Right cardiac atrium (tissue), 5 donors: ENCODE data around the gene LPIN3. TPM values are rescaled to one million over a fixed set of nuclear protein-coding genes. Genes with fewer than 3 reads are reported as not detected.
A peak's percentile ranks its signal among the peaks of the same experiment; 100 is the strongest.

Experiments used
- ATAC-seq, 2 donors: fragments of 200-7000 bp; cut with Tn5 transposase; one replicate each; pipeline versions ENCODE4 v1.8.0 to v1.9.1; 2020; ENCODE audit warnings: moderate library complexity in 2 of 2, mild to moderate bottlenecking in 1 of 2
- DNase-seq, 3 donors: peaks; one replicate each; pipeline ENCODE4 v3.0.0-alpha.2; 2020
- H3K27ac ChIP-seq: one replicate; pipeline ENCODE4 v1.5.1; 2013; ENCODE audit warnings: mild to moderate bottlenecking, low read length, control low read depth, moderate library complexity
- H3K27me3 ChIP-seq: one replicate; pipeline ENCODE4 v1.6.1; 2013; ENCODE audit not compliant: control insufficient read depth, insufficient read depth
- H3K4me1 ChIP-seq: one replicate; pipeline ENCODE4 v1.6.1; 2013; ENCODE audit warnings: low read length; ENCODE audit not compliant: control insufficient read depth, insufficient read depth
- H3K4me3 ChIP-seq: one replicate; pipeline ENCODE4 v1.5.1; 2013; ENCODE audit warnings: low read length, control low read depth
- H3K9me3 ChIP-seq: one replicate; pipeline ENCODE4 v1.6.1; 2013; ENCODE audit warnings: low read length; ENCODE audit not compliant: control insufficient read depth
- WGBS: extraction: QIAGEN DNeasy Blood & Tissue Kit; methylation state at CpG from one replicate; pipeline ENCODE4 v1.1.7; 2013; 5-methylcytosine and 5-hydroxymethylcytosine counted together
- intact Hi-C, 4 donors: fragments of 100-400 bp; cut with DNase I; formaldehyde crosslinking; loops; one replicate each; pipeline versions ENCODE4 v1.11.0 to v1.14.0; 2022 to 2023
- polyA plus RNA-seq: library from polyadenylated mRNA; stranded (reverse); fragments of 200-250 nt; gene quantifications from one replicate; pipeline ENCODE4 v1.2.3, GENCODE V29; 2013
- total RNA-seq, 4 donors: library from RNA; stranded (reverse); fragmentation: NEBNext Ultra II Directional; extraction: Animal tissue kit (Norgen Biotek cat#: 25700); gene quantifications; one replicate each; pipeline ENCODE4 v1.2.1, GENCODE V29; 2021
- donor health status: healthy with polysubstance abuse.
- donor health status: DM: no; HTN: yes; CAD: no.
- donor health status: DM: no; HTN: no; CAD: no.
- donor health status: DM: no; HTN: yes; CAD: no; lungs with severe emphysema.
- donor health status: DM: yes; HTN: yes; CAD: no.

Gene LPIN3
- total and polyA plus RNA-seq, 5 donors: 9.3 to 18.2 (median 13.5) TPM

GRCh38 chr20:41320441-41320840 is 20.2 kb upstream of the LPIN3 start:
- H3K27me3 ChIP-seq: no peaks in the 10 kb centered on the region
- H3K4me3 ChIP-seq: no peak overlapping the region
- no peak overlapping the region for H3K27ac ChIP-seq
- no peaks in the 10 kb centered on the region for H3K9me3 ChIP-seq
- DNase-seq: no peak
- ATAC-seq: no peak
- H3K4me1 ChIP-seq: no peaks in the 10 kb centered on the region
- intact Hi-C loops: no loop called here

DNA sequence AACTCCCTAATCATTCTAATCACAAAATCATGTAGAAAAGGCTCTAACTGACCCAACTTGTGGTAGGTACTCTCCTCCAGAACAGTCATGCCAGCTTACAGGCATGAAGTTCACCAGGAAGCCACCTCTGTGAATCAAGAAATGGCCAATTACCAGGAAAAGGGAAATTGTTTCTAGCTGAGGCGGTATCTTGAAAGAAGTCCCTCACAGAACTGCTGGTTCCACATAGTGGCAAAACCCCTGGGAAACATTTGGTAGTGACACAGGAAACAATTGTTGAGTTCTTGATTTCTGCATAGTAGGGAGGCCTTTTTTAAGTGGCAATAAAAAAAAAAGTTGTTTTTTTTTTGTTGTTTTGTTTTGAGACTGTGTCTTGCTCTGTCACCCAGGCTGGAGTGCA is 19.6 kb upstream of the LPIN3 start:
- Histone ChIP-seq H3K4me3 (no peak overlapping the region), H3K27ac (no peak overlapping the region), H3K9me3 (no peaks in the 10 kb centered on the region), H3K4me1 (no peaks in the 10 kb centered on the region), H3K27me3 (no peaks in the 10 kb centered on the region)
- DNase-seq (no peak), ATAC-seq (no peak)
- intact Hi-C loops: no loop called here
- 67% methylated on average over 1 of the region's 1 CpG for WGBS

- H3K4me3 ChIP-seq: no peak overlapping the region
- peaks cover 5% of the 10 kb centered on the region for H3K4me1 ChIP-seq
- intact Hi-C loops: no loop called here
- 80% methylated on average over 5 of the region's 5 CpGs for WGBS
- no peaks in the 10 kb centered on the region for H3K9me3 ChIP-seq
- no peak overlapping the region for H3K27ac ChIP-seq
- H3K27me3 ChIP-seq: no peaks in the 10 kb centered on the region
- no peak for ATAC-seq
- no peak for DNase-seq
Measured at GRCh38 chr20:41327178-41327577, 13.4 kb upstream of the LPIN3 start.

GRCh38 chr20:41329435-41330342 is 10.9 kb upstream of the LPIN3 start:
- Histone ChIP-seq H3K27me3 (no peaks in the 10 kb centered on the region), H3K9me3 (no peaks in the 10 kb centered on the region), H3K4me3 (no peak overlapping the region), H3K27ac (peak overlapping the region; percentile 92), H3K4me1 (peaks cover 5% of the 10 kb centered on the region)
- ATAC-seq (peak; percentile 96 to 99), DNase-seq (peak; percentile 84 to 89 (median 88))
- intact Hi-C loops: loop anchor here in 3 of 4 donors (10.0 kb wide), 1 partner anchor 85 kb away; no protein-coding TSS in a partner anchor
- WGBS: 38% methylated on average over 14 of the region's 14 CpGs

DNA sequence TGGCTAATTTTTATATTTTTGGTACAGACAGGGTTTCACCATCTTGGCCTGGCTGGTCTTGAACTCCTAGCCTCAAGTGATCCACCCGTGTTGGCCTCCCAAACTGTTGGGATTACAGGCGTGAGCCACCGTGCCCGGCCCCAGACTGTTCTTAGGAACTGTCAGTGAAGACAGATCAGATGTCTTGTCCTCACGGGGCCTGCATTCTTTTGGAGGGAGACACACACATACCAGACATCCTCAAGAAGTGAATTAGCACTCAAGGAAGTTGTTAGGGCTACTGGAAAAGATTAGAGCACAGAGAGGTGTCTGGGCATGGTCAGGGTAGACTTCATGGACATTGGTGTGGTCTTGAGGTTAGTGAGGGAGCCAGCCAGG is 10.3 kb upstream of the LPIN3 start:
- Histone ChIP-seq H3K9me3 (no peaks in the 10 kb centered on the region), H3K27me3 (no peaks in the 10 kb centered on the region), H3K4me3 (no peak overlapping the region), H3K27ac (peak overlapping the region; percentile 92), H3K4me1 (peaks cover 5% of the 10 kb centered on the region)
- intact Hi-C loops: loop anchor here in 3 of 4 donors (10.0 kb wide), 1 partner anchor 86 kb away; no protein-coding TSS in a partner anchor
- no peak for DNase-seq
- ATAC-seq: no peak
- WGBS: 78% methylated on average over 5 of the region's 5 CpGs

DNA sequence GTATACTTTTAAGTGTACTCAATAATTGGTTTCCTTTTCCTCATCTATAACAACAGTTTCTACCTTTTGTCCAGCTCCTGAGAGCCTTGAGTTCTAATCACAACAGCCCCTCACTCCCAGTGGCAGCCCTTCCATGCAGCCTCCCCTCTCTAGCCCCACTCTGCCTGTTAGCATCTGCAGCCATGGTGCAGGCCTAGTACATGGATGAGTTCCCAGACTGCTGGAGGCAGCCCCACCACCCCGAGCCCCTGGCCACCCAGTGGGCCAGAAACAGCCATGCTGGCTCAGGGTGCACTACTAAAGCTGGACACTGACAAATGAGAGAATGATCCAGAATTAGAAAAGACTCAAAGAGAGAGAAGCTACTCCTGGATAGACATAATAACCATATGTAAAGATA is 9.7 kb upstream of the LPIN3 start:
- Histone ChIP-seq H3K27ac (no peak overlapping the region), H3K27me3 (no peaks in the 10 kb centered on the region), H3K9me3 (no peaks in the 10 kb centered on the region), H3K4me1 (peaks cover 5% of the 10 kb centered on the region), H3K4me3 (no peak overlapping the region)
- DNase-seq: no peak
- WGBS: 79% methylated on average over 1 of the region's 1 CpG
- intact Hi-C loops: loop anchor here in 3 of 4 donors (10.0 kb wide), 1 partner anchor 86 kb away; no protein-coding TSS in a partner anchor
- ATAC-seq: no peak

- peaks cover 5% of the 10 kb centered on the region for H3K4me1 ChIP-seq
- H3K27ac ChIP-seq: no peak overlapping the region
- DNase-seq (no peak), ATAC-seq (no peak)
- H3K4me3 ChIP-seq: no peak overlapping the region
- 92% methylated on average over 4 of the region's 4 CpGs for WGBS
- H3K27me3 ChIP-seq: no peaks in the 10 kb centered on the region
- H3K9me3 ChIP-seq: no peaks in the 10 kb centered on the region
- intact Hi-C loops: loop anchor here in 3 of 4 donors (10.0 kb wide), 1 partner anchor 87 kb away; no protein-coding TSS in a partner anchor
Measured at GRCh38 chr20:41331731-41332130, 8.9 kb upstream of the LPIN3 start.

DNA sequence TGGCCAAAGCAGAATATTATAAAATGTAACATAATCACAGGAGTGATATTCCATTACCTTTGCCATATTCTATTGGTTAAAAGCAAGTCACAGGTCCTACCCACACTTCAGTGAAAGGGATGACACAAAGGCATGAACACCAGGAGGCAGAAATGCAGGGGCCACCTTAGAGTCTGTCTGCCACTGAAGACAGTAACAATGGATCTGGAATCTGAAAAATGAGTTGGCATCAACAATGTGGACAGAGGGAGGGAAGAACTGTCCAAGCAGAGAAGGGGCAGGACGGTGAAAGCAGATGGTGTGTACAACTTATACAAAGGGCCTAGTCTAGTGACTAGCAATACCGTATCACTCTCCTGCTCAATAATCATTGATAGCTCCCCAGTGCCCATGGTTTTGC is 6.6 kb upstream of the LPIN3 start:
- no peaks in the 10 kb centered on the region for H3K9me3 ChIP-seq
- no peaks in the 10 kb centered on the region for H3K27me3 ChIP-seq
- WGBS: 85% methylated on average over 2 of the region's 2 CpGs
- H3K4me1 ChIP-seq: peaks cover 5% of the 10 kb centered on the region
- ATAC-seq (no peak), DNase-seq (no peak)
- intact Hi-C loops: loop anchor here in 3 of 4 donors (10.0 kb wide), 1 partner anchor 89 kb away; no protein-coding TSS in a partner anchor
- peak overlapping the region; percentile 42 for H3K27ac ChIP-seq
- no peak overlapping the region for H3K4me3 ChIP-seq

DNA sequence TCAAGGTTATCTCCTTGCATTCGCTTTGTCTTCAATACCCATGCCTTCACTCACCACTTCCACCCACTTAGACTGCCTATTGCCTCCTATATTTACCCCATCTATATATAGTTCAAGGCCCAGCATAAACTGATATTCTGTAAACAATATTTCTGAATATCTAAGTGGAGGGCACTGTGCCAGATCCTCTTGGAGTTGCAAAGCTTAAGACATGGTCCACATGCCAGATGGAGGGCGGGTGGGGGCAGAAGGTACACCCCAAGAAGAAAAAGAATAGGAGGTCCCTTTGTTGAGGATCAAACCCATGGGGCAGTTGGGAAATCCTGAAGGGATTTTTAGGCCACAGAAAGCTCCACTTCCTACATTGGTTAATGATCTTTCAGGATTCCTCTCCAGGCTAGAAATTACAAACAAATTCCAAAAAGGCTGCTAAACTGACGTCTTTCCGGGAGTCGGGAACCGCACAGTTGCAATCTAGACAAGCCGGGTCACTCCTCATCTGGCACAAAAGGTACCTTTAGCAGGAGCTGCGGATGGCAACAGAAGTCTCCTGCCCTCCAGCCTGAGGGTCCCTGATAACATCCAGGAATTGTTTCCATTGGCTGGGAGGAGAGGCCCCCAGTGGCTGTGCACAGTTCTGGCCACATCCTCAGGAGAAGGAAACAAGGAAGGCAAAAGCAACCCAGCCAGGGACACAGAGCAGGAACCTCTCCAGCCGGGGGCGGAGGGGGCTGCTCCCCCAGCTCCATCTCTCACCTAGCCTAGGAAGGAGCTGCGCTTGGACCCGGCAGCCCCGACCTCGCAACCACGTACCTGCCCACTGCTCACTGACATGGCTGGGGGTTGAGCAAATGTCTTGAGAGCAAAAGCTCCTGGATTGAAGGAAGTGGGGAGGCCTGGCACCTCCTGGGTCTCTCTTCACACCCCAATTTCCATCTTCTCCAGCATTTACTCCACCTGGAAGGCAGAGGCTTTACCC is 5.9 kb upstream of the LPIN3 start:
- Histone ChIP-seq H3K27me3 (no peaks in the 10 kb centered on the region), H3K9me3 (no peaks in the 10 kb centered on the region), H3K4me1 (peaks cover 4% of the 10 kb centered on the region), H3K27ac (peak overlapping the region; percentile 42), H3K4me3 (no peak overlapping the region)
- DNase-seq (peak in 1 of 3 donors; percentile 61), ATAC-seq (peak; percentile 60 to 73)
- 65% methylated on average over 15 of the region's 15 CpGs for WGBS
- intact Hi-C loops: loop anchor here (5.0 to 10.0 kb wide), 3 partner anchors 90 to 162 kb away; no protein-coding TSS in a partner anchor

DNA sequence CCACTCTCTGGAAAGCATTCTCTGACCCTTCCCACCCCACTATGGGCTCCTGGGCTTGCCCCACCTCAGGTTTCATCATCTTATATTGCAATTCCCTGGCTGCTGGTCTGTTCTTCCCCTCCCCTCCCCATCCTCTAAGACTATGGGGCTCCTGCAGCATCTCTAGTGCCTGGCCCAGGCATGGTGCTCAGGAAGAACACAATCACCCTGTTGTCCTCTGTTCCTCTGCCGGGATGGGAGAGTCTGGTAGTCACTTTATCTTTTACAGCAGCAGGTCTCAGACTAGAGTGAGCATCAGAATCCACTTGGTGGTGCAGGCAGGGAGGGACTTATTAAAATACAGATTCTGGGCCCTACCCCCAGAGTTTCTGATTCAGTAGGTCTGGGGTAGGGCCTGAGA is 5.0 kb upstream of the LPIN3 start:
- intact Hi-C loops: loop anchor here (5.0 to 10.0 kb wide), 3 partner anchors 91 to 163 kb away; no protein-coding TSS in a partner anchor
- Histone ChIP-seq H3K27ac (no peak overlapping the region), H3K4me3 (no peak overlapping the region)

More for the DNA sequence above, 5.0 kb upstream of the LPIN3 start:
- Histone ChIP-seq H3K9me3 (no peaks in the 10 kb centered on the region), H3K27me3 (no peaks in the 10 kb centered on the region), H3K4me1 (no peaks in the 10 kb centered on the region)
- WGBS: 79% methylated on average over 1 of the region's 1 CpG
- ATAC-seq: no peak
- no peak for DNase-seq
